Pulmonary artery endothelial cell (primary cell): ENCODE measurements around the gene TCF21. TPM values are rescaled to one million over a fixed set of nuclear protein-coding genes. Genes with fewer than 3 reads are reported as not detected.
"Not testable (repeated sequence)": the region's sequence is repeated elsewhere in the genome, so short reads cannot be mapped to it uniquely, and the experiment has no call there.

ENCODE experiments used
- DNase-seq: peaks from one replicate; pipeline ENCODE4 v3.0.0-alpha.2; 2011; ENCODE audit warnings: low read depth, low spot score
- total RNA-seq: library from RNA; depleted of rRNA; stranded (reverse); fragments of >200 nt; gene quantifications from 2 replicates; pipeline ENCODE4 v1.2.3, GENCODE V29; 2014

TCF21 gene
- not detected in 2 replicates for total RNA-seq

DNA sequence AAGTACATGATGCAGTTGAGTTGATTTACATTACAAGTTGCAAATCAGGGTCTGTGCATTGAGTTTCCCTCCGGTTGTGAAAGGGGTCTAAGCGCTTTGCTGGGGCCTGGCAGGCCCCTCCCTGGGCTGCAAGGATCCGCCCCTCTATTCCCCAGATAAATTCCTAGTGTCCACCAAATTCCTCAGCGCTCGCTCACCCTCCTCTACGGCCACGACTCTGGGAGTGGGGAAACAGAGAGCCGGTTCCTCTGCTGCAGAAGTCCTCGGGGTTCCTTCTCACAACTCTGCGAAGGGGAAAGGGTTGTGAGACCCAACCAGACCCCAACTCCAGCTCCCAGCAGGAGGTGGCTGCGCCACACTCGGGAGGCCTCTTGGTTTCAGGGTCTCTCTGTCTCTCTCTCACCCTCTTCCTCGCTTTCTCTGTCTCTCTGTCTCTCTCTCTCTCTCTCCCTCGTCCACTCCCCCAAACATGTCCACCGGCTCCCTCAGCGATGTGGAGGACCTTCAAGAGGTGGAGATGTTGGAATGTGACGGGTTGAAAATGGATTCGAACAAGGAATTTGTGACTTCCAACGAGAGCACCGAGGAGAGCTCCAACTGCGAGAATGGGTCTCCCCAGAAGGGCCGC lies at the start of gene TCF21:
TCF21 (plus strand) TSS at position 185 of the 628 bp plus-strand sequence; CDS start at position 470, 285 bp downstream.
- no peak for DNase-seq

DNA sequence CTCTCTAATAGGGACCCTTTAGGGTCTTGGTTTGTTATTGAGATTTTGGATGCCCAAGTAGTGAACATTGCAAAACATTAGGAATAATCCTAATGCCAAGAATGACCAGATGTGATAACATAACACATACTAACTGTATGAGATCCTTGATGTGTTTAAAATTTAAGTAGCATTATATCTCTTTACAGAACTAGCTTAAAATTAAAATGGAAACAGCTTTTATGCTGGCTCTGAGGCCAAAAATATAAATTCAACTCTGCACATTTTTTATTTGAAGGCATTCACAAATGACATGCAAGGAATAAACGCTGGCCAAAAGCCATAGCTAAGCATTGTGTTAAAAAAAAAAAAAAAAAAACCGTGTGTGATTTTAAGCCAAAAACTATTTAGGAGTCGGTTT lies 47.7 kb upstream of the TCF21 start:
- no peak for DNase-seq

DNA sequence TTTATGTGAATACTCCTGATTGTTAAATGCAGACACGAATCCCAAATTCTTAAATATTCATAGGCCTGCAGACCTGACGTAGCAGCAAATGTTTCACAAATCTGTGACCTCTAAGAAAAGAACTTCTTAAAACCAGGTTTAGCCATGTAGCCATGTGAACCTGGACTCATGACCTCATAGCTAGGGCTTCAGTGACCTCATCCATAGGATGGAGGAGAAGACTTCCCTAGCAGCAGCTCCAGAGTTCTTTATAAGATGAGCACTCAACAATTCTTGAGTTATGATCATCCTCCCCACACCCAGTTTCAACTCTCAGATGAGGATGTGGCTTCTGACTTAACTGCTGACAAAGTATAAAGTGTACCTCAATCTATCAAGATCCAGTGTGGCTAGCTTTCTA lies 45.8 kb upstream of the TCF21 start:
- DNase-seq, result no peak

DNA sequence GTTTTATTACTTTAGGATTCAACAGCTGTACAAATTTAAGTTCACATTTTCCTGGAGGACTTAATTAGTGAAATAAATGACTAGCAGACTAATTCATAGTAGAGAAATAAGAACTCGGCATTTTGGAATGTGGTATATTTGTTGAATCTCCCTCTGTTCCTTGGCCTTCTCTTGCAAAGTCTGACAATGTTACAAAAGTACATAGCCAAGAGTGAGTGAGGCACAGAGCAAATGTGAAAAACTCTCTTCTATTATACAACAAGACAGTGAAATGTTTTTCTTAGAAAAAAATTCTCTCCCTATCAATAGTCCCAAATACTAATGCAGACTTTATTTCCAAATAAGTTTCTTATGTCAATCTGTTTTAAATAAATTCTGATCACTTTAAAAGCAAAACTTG lies 44.2 kb upstream of the TCF21 start:
- DNase-seq, result no peak

DNA sequence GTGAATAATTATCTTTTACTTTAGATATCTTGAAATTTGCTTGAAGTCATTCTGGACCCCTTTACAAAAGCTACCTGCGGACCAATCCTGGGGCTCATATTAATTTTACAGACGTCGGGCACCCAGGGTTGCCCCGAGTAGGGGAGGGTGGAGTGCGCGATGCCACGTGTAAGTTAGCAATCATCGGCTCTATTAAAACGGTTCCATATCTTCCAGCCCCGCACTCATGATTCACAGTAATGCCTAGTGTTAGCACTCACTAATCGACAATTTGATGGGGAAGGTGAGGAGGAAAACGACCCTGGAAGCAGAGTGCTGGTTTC lies 34.9 kb upstream of the TCF21 start:
- DNase-seq, result no peak

DNA sequence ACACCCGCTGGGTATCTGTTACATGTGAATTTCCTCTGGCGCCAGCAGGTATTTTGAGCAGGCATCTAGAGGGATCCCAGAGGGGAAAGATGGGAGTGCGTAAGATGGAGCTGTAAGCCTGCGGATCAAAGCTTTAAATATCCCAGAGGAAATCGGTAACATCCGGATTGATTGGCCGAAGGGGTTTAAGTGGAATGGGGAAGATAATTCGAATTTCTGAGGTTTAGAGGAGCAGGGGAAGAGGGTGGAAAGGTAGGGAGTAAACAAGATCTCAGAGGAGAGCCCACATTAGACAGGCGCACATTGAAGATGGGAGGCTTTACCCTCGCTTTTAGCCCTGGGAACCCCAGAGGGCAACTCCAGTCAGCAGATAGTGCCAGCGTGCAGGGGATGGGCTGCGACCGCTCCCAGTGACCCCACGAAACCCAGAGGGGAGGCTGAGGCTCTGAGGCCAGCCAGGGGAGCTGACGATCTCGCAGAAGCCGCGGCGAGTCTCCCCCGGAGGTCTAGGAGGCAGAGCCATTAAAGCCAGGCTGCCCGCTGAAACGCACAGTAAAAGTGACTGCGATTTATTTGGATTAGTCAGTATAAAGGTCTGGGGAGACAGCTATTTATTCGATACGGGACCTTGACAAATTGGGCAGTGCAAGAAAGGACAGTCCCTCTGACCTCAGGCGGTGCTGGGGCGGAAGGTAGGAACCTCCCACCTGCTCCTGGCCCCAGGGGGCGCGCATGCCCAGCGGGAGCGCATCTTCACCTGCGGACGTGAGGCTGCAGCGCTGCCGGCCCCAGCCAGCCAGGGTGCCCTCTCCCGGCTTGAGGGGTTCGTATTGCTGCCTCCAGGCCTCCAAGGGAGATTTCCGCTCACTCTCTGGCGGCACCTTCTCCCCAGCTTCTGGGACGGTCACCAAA lies 34.3 kb upstream of the TCF21 start:
- DNase-seq, result no peak

DNA sequence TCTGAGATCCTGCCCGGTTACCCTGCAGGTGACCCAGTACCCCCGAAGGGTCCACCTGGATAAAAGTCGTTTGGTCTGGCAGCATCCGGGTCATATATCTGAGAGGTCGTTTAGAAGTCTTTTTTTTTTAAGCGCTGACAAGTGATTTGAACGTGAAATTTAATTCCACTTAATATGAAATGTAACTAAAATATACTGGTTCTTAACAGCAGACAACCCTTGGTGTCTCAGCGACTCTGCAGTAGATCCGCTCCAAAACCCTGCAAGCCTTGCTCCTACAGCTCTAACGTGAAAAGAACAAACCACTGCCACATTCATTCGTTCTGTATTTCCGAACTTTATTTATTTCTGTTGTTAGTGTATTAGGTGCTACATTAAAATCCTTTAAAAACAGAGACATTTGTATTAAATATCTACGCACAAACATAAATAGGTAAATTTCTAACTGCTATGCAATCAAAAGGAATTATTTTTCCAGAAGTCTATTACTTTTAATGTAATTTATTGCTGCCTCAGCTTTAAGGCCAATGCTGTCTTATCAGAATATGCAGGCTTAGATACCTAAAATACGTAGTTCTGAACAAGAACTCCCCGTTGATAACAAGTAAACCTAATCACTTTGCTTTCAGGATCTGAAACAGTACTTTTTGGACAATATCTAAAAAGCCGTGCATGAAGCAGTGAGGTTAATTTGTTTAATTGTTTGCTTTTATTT lies 33.5 kb upstream of the TCF21 start:
- DNase-seq, result no peak

DNA sequence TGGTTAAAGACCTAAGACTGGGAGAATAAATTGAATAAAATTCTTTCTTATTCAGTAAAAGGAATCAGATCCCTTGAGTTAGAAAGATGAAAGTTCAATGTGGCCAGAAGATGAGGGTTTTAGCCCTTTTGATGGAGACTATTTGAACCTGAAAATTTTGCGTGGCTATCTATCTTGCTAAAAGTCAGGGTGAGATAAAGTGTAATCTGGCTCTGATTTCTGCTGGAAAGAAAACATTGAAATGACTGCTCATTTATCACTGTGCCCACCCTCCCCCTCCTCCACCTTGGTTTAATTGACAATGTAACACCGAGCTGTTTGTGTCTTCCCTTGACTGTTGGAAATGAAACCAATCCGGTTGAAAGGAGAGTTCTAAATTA lies 32.9 kb upstream of the TCF21 start:
- no peak for DNase-seq

DNA sequence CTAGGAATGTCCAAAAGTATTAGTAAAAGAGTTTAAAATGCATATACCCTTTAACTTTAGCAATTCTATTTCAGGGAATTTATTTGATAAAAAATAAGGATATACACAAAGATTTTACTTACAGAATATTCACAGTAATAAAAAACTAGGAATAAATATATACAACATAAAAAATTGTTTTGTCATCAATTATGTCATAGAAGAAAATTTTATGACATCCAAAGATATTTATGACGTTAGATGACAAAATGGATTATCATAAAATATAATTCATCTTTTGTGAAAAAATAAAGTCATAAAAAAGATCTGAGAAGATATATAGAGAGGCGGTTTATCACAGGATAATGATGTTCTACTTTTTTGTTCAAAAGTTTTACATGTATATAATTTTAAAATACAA lies 32.0 kb upstream of the TCF21 start:
- DNase-seq, result no peak

DNA sequence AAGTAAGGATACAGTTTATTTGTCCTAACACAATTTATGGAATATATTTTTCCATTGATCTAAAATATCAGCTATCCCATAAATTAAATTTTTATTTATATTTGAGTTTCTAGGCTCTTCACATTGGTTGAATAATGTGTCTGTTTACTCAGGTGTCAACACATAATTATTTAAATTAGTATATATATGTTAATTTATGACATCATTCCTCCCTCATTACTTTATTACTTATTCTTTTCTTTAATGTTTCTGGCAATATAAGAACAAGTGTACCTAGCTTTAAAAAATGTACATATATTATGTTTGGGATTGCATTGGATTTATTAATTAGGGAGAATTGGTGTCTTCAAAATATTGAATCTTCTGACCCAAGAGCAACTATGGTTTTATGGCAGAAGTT lies 31.2 kb upstream of the TCF21 start:
- DNase-seq, result no peak

DNA sequence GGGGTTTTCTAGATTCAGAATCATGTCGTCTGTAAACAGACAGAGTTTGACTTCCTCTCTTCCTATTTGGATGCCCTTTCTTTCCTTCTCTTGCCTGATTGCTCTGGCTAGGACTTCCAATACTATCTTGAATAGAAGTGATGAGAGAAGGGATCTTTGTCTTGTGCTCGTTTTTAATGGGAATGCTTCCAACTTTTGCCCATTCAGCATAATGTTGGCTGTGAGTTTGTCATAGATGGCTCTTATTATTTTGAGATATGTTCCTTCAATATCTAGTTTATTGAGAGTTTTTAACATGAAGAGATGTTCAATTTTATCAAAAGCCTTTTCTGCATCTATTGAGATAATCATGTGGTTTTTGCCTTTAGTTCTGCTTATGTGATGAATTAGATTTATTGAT lies 27.6 kb upstream of the TCF21 start:
- not testable (repeated sequence) for DNase-seq

DNA sequence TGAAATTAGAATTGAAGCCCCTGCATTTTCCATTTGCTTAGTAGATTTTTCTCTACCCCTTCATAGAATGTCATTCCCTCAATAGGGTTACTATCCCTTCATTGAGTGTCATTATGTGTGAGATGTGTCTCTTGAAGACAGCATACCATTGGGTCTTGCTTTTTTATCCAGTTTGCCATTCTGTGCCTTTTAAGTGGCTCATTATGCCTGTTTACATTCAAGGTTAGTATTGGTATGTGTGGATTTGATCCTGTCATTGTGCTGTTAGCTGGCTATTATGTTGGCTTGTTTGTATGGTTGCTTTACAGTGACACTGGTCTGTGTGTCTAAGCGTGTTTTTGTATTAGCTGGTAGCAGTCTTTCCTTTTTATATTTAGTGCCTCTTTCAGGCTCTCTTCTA lies 25.7 kb upstream of the TCF21 start:
- no peak for DNase-seq

DNA sequence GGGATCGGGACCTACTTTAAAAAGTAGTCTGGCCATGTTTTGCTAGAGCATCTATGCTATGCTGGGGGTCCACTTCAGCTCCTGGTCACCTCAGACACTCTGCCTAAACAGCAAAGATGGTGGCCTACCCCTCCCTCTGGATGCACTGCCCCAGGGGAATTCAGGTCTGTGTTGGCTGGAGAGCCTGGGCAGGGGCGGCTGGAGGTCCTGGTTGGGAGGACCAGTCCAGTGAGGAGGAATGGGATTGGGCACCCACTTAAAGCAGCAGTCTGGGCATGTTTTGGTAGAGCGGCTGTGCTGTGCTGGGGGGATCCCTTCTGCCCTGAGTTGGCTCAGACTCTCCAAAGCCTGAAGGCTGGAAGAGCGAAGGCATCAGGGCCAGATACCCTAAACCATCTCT lies 23.2 kb upstream of the TCF21 start:
- DNase-seq, result no peak

DNA sequence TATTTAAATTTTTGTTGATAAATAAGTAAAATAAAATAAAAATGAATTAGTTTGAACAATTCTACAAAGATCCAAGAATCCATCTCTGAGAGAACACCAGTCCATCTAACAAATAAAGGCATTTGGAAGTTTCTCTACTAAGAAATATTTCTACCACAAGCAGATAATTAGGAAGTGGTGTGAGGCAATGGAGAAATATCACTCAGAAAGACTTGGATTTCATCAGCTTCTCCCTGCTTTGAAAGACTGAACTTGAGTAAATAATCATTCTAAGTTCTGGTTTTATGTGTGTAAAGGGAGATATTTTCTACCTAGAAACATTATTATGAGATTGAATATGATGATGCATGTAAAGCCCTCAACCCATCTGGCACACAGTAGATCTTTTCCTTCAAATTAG lies 17.8 kb upstream of the TCF21 start:
- no peak for DNase-seq

DNA sequence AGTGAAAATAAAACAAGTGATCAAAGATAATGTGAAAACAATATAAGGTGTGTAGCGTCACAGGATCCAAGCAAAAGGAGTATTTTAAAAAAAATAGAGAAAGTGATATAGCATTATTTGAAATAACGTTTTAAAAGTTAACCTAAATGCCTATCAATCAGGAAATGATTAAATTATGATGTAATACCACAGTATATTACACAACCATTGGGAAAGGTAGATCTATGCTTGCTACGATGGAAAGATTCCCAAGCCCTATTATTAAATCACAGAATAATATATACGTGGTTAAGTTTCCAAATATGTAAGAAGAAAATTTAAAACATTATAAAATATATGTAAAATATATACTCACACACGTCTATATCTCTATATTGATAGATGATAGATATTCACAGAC lies 15.4 kb upstream of the TCF21 start:
- no peak for DNase-seq

DNA sequence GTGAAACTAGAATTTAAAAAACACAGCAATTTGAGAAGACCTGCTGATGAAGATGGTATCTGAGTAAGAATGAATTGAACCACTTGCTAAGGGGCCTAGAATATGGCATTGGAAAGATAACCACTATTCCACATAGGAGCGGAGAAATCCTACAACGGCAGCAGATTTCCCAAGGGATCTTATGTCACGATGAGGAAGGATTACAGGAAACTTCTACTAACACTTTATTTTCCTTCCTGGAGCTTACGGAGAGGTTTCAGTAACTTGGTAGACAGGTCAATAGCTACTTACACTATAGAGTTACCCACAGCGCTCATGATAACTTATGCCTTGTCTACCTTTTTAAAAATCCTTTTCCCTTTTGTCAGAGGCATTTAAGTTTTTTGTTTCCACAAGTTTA lies 11.8 kb upstream of the TCF21 start:
- DNase-seq, result no peak

DNA sequence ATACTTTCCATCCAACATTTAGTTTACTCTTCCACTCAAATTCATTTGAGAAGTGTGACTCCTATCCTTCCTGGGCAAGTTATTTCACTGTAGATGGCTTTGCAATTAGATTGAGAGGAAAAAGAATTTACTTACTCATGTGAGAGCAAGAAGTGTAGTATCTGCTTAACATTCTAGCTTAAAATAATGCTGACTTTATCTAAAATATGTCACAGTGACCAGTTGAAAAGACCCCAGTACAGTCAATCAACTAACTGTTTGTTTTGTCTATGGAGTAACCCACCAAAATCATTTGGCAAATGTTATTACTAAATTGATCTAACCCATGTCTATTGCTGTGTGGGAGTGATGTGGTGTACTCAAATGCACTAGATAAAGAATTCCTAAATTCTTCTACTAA lies 8.9 kb upstream of the TCF21 start:
- DNase-seq, result no peak

DNA sequence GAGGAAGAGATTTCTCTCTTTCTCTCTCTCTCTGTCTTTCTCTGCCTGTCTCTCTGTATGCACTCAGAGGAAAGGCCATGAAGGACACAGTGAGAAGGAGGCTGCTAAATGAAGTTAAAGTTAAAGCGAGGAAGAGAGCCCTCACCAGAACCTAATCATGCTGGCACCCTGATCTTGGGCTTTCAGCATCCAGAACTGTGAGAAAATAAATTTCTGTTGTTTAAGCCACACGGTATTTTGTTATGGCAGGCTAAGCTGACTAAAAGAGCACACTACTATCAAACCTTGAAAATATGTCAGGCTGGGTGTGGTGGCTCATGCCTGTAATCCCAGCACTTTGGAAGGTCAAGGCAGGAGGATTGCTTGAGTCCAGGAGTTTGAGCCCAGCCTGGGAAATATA lies 8.0 kb upstream of the TCF21 start:
- DNase-seq, result no peak

DNA sequence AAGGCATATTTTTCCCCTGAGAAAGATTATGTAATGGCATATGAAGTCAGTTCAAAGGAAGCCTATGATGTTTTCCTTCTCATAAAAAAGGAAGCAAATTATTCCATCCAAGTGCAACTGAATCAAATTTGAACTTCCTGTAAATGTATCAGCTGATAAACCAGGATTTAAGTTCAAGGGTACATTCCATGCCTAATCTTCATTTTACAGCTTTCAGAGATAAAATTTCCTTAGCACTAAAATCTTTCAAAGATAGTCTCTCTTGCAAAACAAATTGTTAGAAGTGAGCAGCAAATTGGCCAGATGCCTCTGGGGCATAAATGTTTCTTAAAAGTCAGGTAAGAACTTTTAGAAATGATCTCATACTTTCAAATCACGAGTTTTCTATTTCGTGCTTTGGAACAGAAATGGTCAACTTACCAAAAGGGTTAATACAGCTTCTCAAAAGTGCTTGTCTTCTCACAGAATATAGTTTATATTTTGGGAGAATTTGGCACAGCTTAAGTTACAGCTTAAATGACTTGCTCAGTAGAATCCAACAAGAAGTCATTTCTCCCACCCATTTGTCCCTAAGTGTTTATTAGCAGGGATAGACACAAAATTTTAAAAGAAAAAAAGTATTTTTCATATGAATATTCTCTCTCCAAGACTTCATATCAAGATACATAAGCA lies 2.7 kb upstream of the TCF21 start:
- DNase-seq, result no peak

DNA sequence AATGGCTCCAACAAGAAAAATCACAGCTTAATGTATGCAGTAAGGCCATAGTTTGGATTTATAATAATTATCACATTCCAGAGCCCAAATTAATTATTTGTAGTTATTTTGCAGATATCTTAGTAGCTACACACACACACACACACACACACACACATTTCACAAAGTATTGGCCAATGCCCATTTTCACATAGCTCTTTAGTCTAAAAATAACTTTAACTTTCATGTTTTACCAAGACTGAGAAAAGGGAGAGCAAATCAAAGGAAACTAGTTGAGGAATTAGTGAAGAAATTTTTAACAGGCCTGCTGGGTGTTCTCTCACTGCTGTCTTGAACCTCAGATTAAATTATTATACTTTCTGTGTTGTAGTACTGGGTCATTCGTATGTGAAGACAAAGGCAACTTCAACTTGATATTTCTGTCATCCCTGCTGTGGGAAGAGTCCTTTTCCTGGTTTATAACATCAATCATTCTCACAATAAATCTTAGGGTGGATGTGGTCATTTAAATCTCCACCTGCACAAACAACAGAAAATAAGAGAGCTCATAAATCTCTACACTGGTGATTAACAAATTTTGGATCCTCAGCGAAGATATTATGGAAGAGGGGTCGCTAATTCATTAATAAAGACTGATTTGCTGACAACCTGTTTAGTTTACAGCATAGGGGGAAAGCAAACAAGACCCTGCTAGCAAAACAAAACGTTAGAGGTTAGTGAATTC lies 1.6 kb upstream of the TCF21 start:
- DNase-seq, result no peak

DNA sequence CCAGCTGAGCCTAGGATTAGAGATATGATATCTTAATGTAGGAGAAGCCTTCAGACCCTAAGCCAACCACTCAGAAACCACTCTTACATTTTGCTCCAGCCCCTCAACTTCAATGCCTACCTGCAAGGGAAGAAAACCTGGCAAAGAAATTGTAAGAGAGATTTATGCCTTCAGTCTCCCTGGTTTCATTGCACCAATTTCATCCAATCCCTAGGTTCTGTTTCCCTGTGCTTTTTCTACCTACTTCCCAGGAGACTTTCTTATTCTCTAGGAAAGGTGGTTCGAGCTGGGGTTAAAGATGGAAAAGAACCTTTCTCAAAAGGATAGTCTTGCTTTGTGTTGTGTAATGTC lies 1.1 kb upstream of the TCF21 start:
- DNase-seq, result no peak
